ENCODE results near the gene L1TD1. TPM values are rescaled to one million over a fixed set of nuclear protein-coding genes. Genes with fewer than 3 reads are reported as not detected.

L1TD1 gene
- total and polyA plus RNA-seq, 12 donors: 0.16 to 1.1 (median 0.46) TPM

- intact Hi-C loops (cut with DNase I): no loop called here
- H3K4me3 ChIP-seq: no peak overlapping the region
- no peaks in the 10 kb centered on the region for H3K9me3 ChIP-seq (replicated peaks in 1 of 3)
- DNase-seq: no peak
- no peaks in the 10 kb centered on the region for H3K27me3 ChIP-seq
- TF ChIP-seq CTCF (IDR thresholded peaks at IDR 0.05): no peak
- TF ChIP-seq POLR2A (IDR thresholded peaks at IDR 0.05): no peak
- H3K4me1 ChIP-seq (replicated peaks in 1 of 2): no peaks in the 10 kb centered on the region
- H3K27ac ChIP-seq: no peak overlapping the region
- no peaks in the 10 kb centered on the region for H3K36me3 ChIP-seq (replicated peaks in 1 of 2)
- 64 to 71% (median 70%) methylated on average over 9 to 10 of the region's 10 CpGs for WGBS, 4 donors
Measured at GRCh38 chr1:62250126-62250726, 55.6 kb downstream of the L1TD1 start.

- 95 to 98% (median 96%) methylated on average over 3 to 4 of the region's 4 CpGs for WGBS, 4 donors
- intact Hi-C loops (cut with DNase I): no loop called here
- Histone ChIP-seq H3K9me3 (replicated peaks in 1 of 3) (no peaks in the 10 kb centered on the region), H3K27me3 (no peaks in the 10 kb centered on the region), H3K4me3 (no peak overlapping the region), H3K36me3 (replicated peaks in 1 of 2) (no peaks in the 10 kb centered on the region), H3K27ac (no peak overlapping the region), H3K4me1 (replicated peaks in 1 of 2) (no peaks in the 10 kb centered on the region)
- DNase-seq: no peak
- TF ChIP-seq CTCF (IDR thresholded peaks at IDR 0.05): no peak
- no peak for TF ChIP-seq POLR2A (IDR thresholded peaks at IDR 0.05)
Measured at GRCh38 chr1:62259551-62259950, 64.9 kb downstream of the L1TD1 start.

DNA sequence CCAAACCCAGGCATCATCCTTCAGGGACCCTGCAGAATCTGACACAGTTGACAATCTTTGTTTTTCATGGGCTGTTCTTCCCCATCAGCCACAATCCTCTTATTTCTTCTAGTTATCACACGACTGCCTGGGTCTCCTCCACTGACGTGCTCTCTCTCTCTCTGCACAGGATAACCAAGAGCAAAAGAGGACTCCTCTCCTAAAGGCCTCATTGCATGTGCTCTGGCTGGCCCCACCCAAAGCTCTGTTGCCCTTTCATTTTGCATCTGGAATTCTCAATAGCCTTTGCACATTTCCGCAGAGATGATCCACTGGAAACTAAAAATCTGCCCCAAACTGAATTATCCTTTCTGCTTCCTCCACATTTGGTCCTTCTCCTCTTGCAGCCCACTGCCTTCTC is 66.0 kb downstream of the L1TD1 start:
- Histone ChIP-seq H3K27me3 (no peaks in the 10 kb centered on the region), H3K27ac (no peak overlapping the region), H3K9me3 (replicated peaks in 1 of 3) (no peaks in the 10 kb centered on the region), H3K4me3 (no peak overlapping the region), H3K36me3 (replicated peaks in 1 of 2) (no peaks in the 10 kb centered on the region), H3K4me1 (replicated peaks in 1 of 2) (no peaks in the 10 kb centered on the region)
- TF ChIP-seq CTCF (IDR thresholded peaks at IDR 0.05): no peak
- TF ChIP-seq POLR2A (IDR thresholded peaks at IDR 0.05): no peak
- intact Hi-C loops (cut with DNase I): no loop called here
- DNase-seq: no peak
- 77 to 82% (median 80%) methylated on average over 3 of the region's 3 CpGs for WGBS, 4 donors

Other genes with a start within 250 kb of the L1TD1 start
- 1 to 10 TPM in 1 of 9 donors, under 1 TPM in 6, not detected in 2; 0.12 to 1.1 (median 0.28) TPM for gene KANK4, start 124.6 kb downstream of the L1TD1 start, total RNA-seq
- under 1 TPM; 0.16 to 0.40 (median 0.17) TPM for gene KANK4, start 124.6 kb downstream of the L1TD1 start, polyA plus RNA-seq
- 10 to 100 TPM; 10.3 to 23.6 (median 17.0) TPM for gene USP1, start 242.2 kb downstream of the L1TD1 start, total RNA-seq
- 10 to 100 TPM in 1 of 3 donors, 1 to 10 TPM in 2; 4.1 to 26.1 (median 5.2) TPM for gene USP1, start 242.2 kb downstream of the L1TD1 start, polyA plus RNA-seq

Measured in adrenal gland (tissue), 12 donors.